H1 (cell line): ENCODE results near the gene APC2. TPM values are rescaled to one million over a fixed set of nuclear protein-coding genes. Genes with fewer than 3 reads are reported as not detected.

ENCODE experiments used
- CTCF ChIA-PET: fragments of 300-600 bp; sonication (Branson Sonifier 250); formaldehyde crosslinking; loops from one replicate; lab custom pipeline; 2021; ENCODE audit not compliant: partially characterized antibody; lab: Charles Lee
- POLR2A ChIA-PET: fragments of 300-600 bp; sonication (Branson Sonifier 250); formaldehyde crosslinking; loops from one replicate; lab custom pipeline; 2021; ENCODE audit warnings: inconsistent platforms; ENCODE audit not compliant: partially characterized antibody; lab: Charles Lee
- DNase-seq, 2 experiments: peaks; one replicate each; pipeline versions ENCODE4 v3.0.0 to v3.0.0-alpha.2; 2010 to 2022; ENCODE audit warnings: low spot score in 2 of 2, low read depth in 1 of 2, mixed read lengths in 1 of 2
- FAIRE-seq: peaks from 2 replicates; lab custom pipeline; 2011; peaks lifted over from hg19 to GRCh38; lab: Jason Lieb, UNC
- H2AFZ ChIP-seq: 2 replicates; pipeline ENCODE4 v1.8.1; 2012; ENCODE audit warnings: low read length, inconsistent platforms
- H2AK5ac ChIP-seq: 2 replicates; pipeline ENCODE4 v1.6.1; 2013; ENCODE audit warnings: low read depth, low read length
- H2BK120ac ChIP-seq: replicated peaks from 2 replicates; pipeline ENCODE3; 2013; ENCODE audit warnings: low read depth, low read length, inconsistent platforms
- H2BK12ac ChIP-seq: 2 replicates; pipeline ENCODE4 v1.6.1; 2013; ENCODE audit warnings: low read depth, low read length
- H2BK15ac ChIP-seq: 2 replicates; pipeline ENCODE4 v1.6.1; 2013; ENCODE audit warnings: low read length
- H2BK20ac ChIP-seq: 2 replicates; pipeline ENCODE4 v1.6.1; 2013; ENCODE audit warnings: low read length
- H2BK5ac ChIP-seq: 2 replicates; pipeline ENCODE4 v1.6.1; 2013; ENCODE audit warnings: low read depth, low read length
- H3K14ac ChIP-seq: 2 replicates; pipeline ENCODE4 v1.6.1; 2013; ENCODE audit warnings: inconsistent platforms; ENCODE audit not compliant: insufficient read length
- H3K18ac ChIP-seq: 2 replicates; pipeline ENCODE4 v1.6.1; 2013; ENCODE audit warnings: low read length; ENCODE audit errors: extremely low read depth
- H3K23ac ChIP-seq: 2 replicates; pipeline ENCODE4 v1.6.1; 2013; ENCODE audit warnings: inconsistent platforms; ENCODE audit not compliant: insufficient read length
- H3K23me2 ChIP-seq: 2 replicates; pipeline ENCODE4 v1.6.1; 2013; ENCODE audit warnings: low read depth, low read length
- H3K27ac ChIP-seq: 2 replicates; pipeline ENCODE4 v1.6.1; 2011; ENCODE audit warnings: low read depth, low read length, inconsistent platforms
- H3K27me3 ChIP-seq, 4 experiments: replicated peaks in 1 of 4; 1 replicate in 1 of 4; 2 replicates in 3 of 4; pipeline versions ENCODE4 v1.6.1 to v1.8.1; 2011 to 2013; ENCODE audit warnings: low read length in 3 of 4, mild to moderate bottlenecking in 3 of 4, inconsistent platforms in 2 of 4, mixed read lengths in 2 of 4, moderate library complexity in 1 of 4; ENCODE audit not compliant: control insufficient read depth in 3 of 4, insufficient read depth in 3 of 4; ENCODE audit errors: extremely low read depth in 1 of 4
- H3K36me3 ChIP-seq, 4 experiments: 2 replicates each; pipeline versions ENCODE4 v1.6.1 to v1.8.1; 2011 to 2013; ENCODE audit warnings: mild to moderate bottlenecking in 4 of 4, low read length in 3 of 4, moderate library complexity in 2 of 4, control low read depth in 1 of 4, inconsistent platforms in 1 of 4; ENCODE audit not compliant: insufficient read depth in 4 of 4, control insufficient read depth in 2 of 4
- H3K4ac ChIP-seq: replicated peaks from 2 replicates; pipeline ENCODE3; 2013; ENCODE audit warnings: low read length, low read depth, mixed read lengths, inconsistent platforms; ENCODE audit not compliant: insufficient read length
- H3K4me1 ChIP-seq, 4 experiments: replicated peaks in 1 of 4; 1 replicate in 1 of 4; 2 replicates in 3 of 4; pipeline versions ENCODE4 v1.6.1 to v1.8.1; 2011 to 2013; ENCODE audit warnings: low read length in 3 of 4, inconsistent platforms in 2 of 4, mixed read lengths in 1 of 4; ENCODE audit not compliant: insufficient read depth in 4 of 4, control insufficient read depth in 3 of 4
- H3K4me2 ChIP-seq, 2 experiments: 2 replicates each; pipeline versions ENCODE4 v1.6.1 to v1.8.1; 2011 to 2013; ENCODE audit warnings: low read depth in 2 of 2, low read length in 2 of 2, control low read depth in 1 of 2, inconsistent platforms in 1 of 2, mild to moderate bottlenecking in 1 of 2; ENCODE audit not compliant: insufficient read depth in 1 of 2
- H3K4me3 ChIP-seq, 4 experiments: fragments of 200-600, 300-600 bp in 1 of 4; sonication (generic), shearing (Covaris generic), sonication (Bioruptor Twin) in 1 of 4; 2 replicates each; pipeline versions ENCODE4 v1.5.1 to v1.8.1; 2011 to 2016; ENCODE audit warnings: low read length in 4 of 4, low read depth in 3 of 4, control low read depth in 2 of 4, inconsistent platforms in 2 of 4, mild to moderate bottlenecking in 2 of 4, mixed read lengths in 1 of 4, moderate library complexity in 1 of 4; ENCODE audit not compliant: insufficient read depth in 2 of 4; ENCODE audit errors: extremely low read depth in 1 of 4
- H3K56ac ChIP-seq: replicated peaks from 2 replicates; pipeline ENCODE3; 2013; ENCODE audit warnings: low read depth, mild to moderate bottlenecking, mixed read lengths, low read length, inconsistent platforms; ENCODE audit not compliant: insufficient read length
- H3K79me1 ChIP-seq: 2 replicates; pipeline ENCODE4 v1.6.1; 2013; ENCODE audit warnings: low read depth, low read length, control low read depth
- H3K79me2 ChIP-seq, 2 experiments: 2 replicates each; pipeline versions ENCODE4 v1.6.1 to v1.8.1; 2012 to 2013; ENCODE audit warnings: low read length in 2 of 2, mild to moderate bottlenecking in 2 of 2, inconsistent platforms in 1 of 2; ENCODE audit not compliant: insufficient read depth in 2 of 2, control insufficient read depth in 1 of 2
- H3K9ac ChIP-seq, 4 experiments: replicated peaks in 1 of 4; 1 replicate in 1 of 4; 2 replicates in 3 of 4; pipeline versions ENCODE4 v1.6.1 to v1.8.1; 2011 to 2013; ENCODE audit warnings: low read depth in 3 of 4, low read length in 3 of 4, control low read depth in 2 of 4, mild to moderate bottlenecking in 2 of 4, moderate library complexity in 2 of 4, inconsistent platforms in 1 of 4; ENCODE audit errors: extremely low read depth in 1 of 4
- H3K9me3 ChIP-seq, 2 experiments: 2 replicates each; pipeline versions ENCODE4 v1.6.1 to v1.8.1; 2012 to 2013; ENCODE audit warnings: mild to moderate bottlenecking in 2 of 2, moderate library complexity in 2 of 2, control low read depth in 1 of 2, inconsistent platforms in 1 of 2, low read depth in 1 of 2, low read length in 1 of 2, mixed read lengths in 1 of 2; ENCODE audit not compliant: insufficient read depth in 2 of 2
- H4K20me1 ChIP-seq, 2 experiments: replicated peaks in 1 of 2; 2 replicates each; pipeline versions ENCODE3 to v1.8.1; 2011 to 2013; ENCODE audit warnings: inconsistent platforms in 2 of 2, low read length in 2 of 2, mild to moderate bottlenecking in 1 of 2; ENCODE audit not compliant: insufficient read depth in 2 of 2, control insufficient read depth in 1 of 2
- H4K5ac ChIP-seq: 2 replicates; pipeline ENCODE4 v1.6.1; 2013; ENCODE audit warnings: low read length, low read depth, mixed read lengths, inconsistent platforms; ENCODE audit not compliant: insufficient read length
- H4K8ac ChIP-seq: 2 replicates; pipeline ENCODE4 v1.8.0; 2013; ENCODE audit warnings: mild to moderate bottlenecking, moderate library complexity, low read length, inconsistent platforms; ENCODE audit not compliant: insufficient read depth; ENCODE audit errors: extremely low read depth
- H4K91ac ChIP-seq: replicated peaks from 2 replicates; pipeline ENCODE3; 2013; ENCODE audit warnings: low read length, mixed read lengths, inconsistent platforms; ENCODE audit not compliant: insufficient read length
- ASH2L ChIP-seq: fragments of 200-600, 300-600 bp; sonication (generic); IDR thresholded peaks from one replicate; pipeline ENCODE4 v1.7.1; 2017; ENCODE audit warnings: low read length
- BCL11A ChIP-seq, 2 experiments: IDR thresholded peaks; one replicate each; pipeline ENCODE4 v1.6.1; 2011; ENCODE audit warnings: low read depth in 2 of 2, low read length in 2 of 2, mild to moderate bottlenecking in 2 of 2
- CHD1 ChIP-seq: IDR thresholded peaks from 2 replicates; pipeline ENCODE4 v1.6.1; 2012; ENCODE audit warnings: low read depth, low read length, improper control_type of control experiment
- CHD2 ChIP-seq: IDR thresholded peaks from 2 replicates; pipeline ENCODE4 v1.6.1; 2012; ENCODE audit warnings: low read length, improper control_type of control experiment
- FOSL1 ChIP-seq: IDR thresholded peaks from 2 replicates; pipeline ENCODE4 v1.6.1; 2011; ENCODE audit warnings: mild to moderate bottlenecking, low read depth, low read length, moderate library complexity; ENCODE audit not compliant: insufficient read depth
- JUN ChIP-seq: IDR thresholded peaks from 2 replicates; pipeline ENCODE4 v1.6.1; 2011; ENCODE audit warnings: low read depth, mild to moderate bottlenecking, improper control_type of control experiment, low read length
- POLR2AphosphoS5 ChIP-seq: IDR thresholded peaks from 2 replicates; pipeline ENCODE4 v1.6.1; 2011; ENCODE audit warnings: low read depth, low read length
- SP1 ChIP-seq: IDR thresholded peaks from 2 replicates; pipeline ENCODE4 v1.6.1; 2011; ENCODE audit warnings: low read depth, low read length
- TAF1 ChIP-seq: IDR thresholded peaks from 2 replicates; pipeline ENCODE4 v1.6.1; 2011; ENCODE audit warnings: mild to moderate bottlenecking, low read depth, low read length
- TAF7 ChIP-seq: optimal IDR thresholded peaks from 2 replicates; pipeline ENCODE3; 2011; ENCODE audit warnings: low read depth, mild to moderate bottlenecking, inconsistent platforms, low read length, moderate library complexity, borderline replicate concordance
- WGBS, 2 experiments: shearing (Covaris generic) in 1 of 2; methylation state at CpG; one replicate each; pipeline versions ENCODE4 v1.1.6 to v1.1.7; 2013 to 2015; ENCODE audit warnings: low lambda C conversion rate in 2 of 2, mixed read lengths in 2 of 2, inconsistent platforms in 1 of 2, low coverage in 1 of 2, missing lambda C conversion rate in 1 of 2; ENCODE audit not compliant: insufficient replicate concordance in 2 of 2, insufficient coverage in 1 of 2, insufficient read length in 1 of 2; ENCODE audit errors: extremely low coverage in 1 of 2, missing lambda C conversion rate in 1 of 2; 5-methylcytosine and 5-hydroxymethylcytosine counted together
- polyA plus RNA-seq, 7 experiments: library from polyadenylated mRNA; depleted of rRNA in 3 of 7; stranded (reverse) in 5 of 7; unstranded in 2 of 7; fragments of >200 nt in 5 of 7; fragments of 200-250 nt in 2 of 7; gene quantifications; 1 replicate in 5 of 7; 2 replicates in 1 of 7; 4 replicates in 1 of 7; pipeline versions ENCODE4 v1.2.1 to v1.2.3, GENCODE V29; 2011 to 2013; ENCODE audit warnings: missing spikeins in 2 of 7, mixed read lengths in 2 of 7
- total RNA-seq: library from RNA; stranded (reverse); fragmentation: NEBNext Ultra II Directional; extraction: Animal tissue kit (Norgen Biotek cat#: 25700); gene quantifications from 2 replicates; pipeline ENCODE4 v1.2.1, GENCODE V29; 2021
- TF ChIP-seq, protein P1 (sequence below): IDR thresholded peaks from 2 replicates; pipeline ENCODE4 v1.6.1; 2012; ENCODE audit warnings: inconsistent platforms
- TF ChIP-seq, protein P2 (sequence below): IDR thresholded peaks from 2 replicates; pipeline ENCODE4 v1.6.1; 2012; ENCODE audit warnings: inconsistent platforms

The APC2 gene
- total and polyA plus RNA-seq, 2 of the 8 experiments (the other 6 are each of a cell fraction or from before 2014, with no cell fraction given) = 1.3 to 4.1 TPM

DNA sequence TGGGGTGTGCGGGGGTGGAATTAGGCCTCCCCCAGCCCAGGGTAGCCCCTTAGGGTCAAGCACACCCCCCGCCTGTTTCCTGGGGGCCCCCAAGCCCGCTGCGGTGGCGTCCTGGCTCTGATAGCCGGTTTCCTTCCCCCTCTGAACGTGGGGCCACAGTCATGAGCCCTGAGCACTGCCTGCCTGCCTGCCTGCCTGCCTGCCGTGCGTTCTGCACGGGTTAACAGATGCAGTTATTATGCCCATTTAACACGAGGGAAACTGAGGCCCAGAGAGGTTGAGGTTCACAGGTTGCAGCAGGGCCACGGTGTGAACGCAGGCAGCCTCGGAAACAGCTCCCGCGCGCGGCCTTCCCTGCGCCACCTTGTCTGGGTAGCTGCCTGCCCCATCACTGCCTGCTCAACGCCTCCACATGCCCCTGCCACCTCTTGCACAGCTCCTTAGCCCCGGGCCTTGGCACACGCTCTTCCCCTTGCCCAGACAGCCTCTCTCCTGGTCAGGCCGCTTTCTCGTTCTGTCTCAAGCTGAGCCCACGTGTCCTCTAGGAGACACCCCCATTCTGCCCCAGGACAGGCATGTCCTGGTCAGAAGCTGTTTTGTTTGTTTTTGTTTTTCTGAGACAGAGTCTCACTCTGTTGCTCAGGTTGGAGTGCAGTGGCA, 47.4 kb upstream of the APC2 start:
- H3K36me3 ChIP-seq = no peaks in the 10 kb centered on the region
- H4K91ac ChIP-seq = no peak overlapping the region
- no peak overlapping the region; a peak in 1 of 4 replicates for H3K4me2 ChIP-seq
- no peak overlapping the region for H3K23ac ChIP-seq
- H2BK15ac ChIP-seq = peak overlapping the region; percentile 83; the same call in 1 of the 2 replicates
- H3K9ac ChIP-seq = no peak overlapping the region
- peaks cover 0 to 2% of the 10 kb centered on the region in 2 experiments for H4K20me1 ChIP-seq
- H3K79me1 ChIP-seq = no peaks in the 10 kb centered on the region; the same call in 1 of the 2 replicates
- H2BK5ac ChIP-seq = 0 out of 2 replicates have a peak overlapping the region, but pooled peaks have one; percentile 5
- H3K4me3 ChIP-seq = no peak overlapping the region
- peaks cover 2 to 8% (median 4%) of the 10 kb centered on the region in 4 experiments; a peak in 6 of 7 replicates for H3K4me1 ChIP-seq
- H3K27me3 ChIP-seq = peaks cover 0 to 2% (median 0%) of the 10 kb centered on the region in 4 experiments; a peak in 2 of 7 replicates
- FAIRE-seq (no peak), DNase-seq (no peak)
- 88% methylated on average over 22 of the region's 25 CpGs; no CpG with 5 or more reads in 1 of the 2 experiments for WGBS, 2 experiments
- H3K79me2 ChIP-seq = no peaks in the 10 kb centered on the region
- POLR2A ChIA-PET = interaction anchor here (0.8 to 3.3 kb wide), 10 partner anchors 8 to 133 kb away, joined by 3 to 19 read pairs (median 4); partner anchors contain the start of genes CIRBP and NDUFS7
- peak overlapping the region; percentile 48 for H3K18ac ChIP-seq
- no peak overlapping the region for H2BK120ac ChIP-seq
- no peak overlapping the region for H4K5ac ChIP-seq
- no peak overlapping the region for H3K56ac ChIP-seq
- CTCF ChIA-PET = interaction anchor here (0.7 to 1.9 kb wide), 7 partner anchors 8 to 122 kb away, joined by 3 to 10 read pairs (median 3); no protein-coding TSS in a partner anchor
- no peak overlapping the region for H3K14ac ChIP-seq
- H2BK12ac ChIP-seq = peak overlapping the region; percentile 44; the same call in 1 of the 2 replicates
- peaks cover 3% of the 10 kb centered on the region; the same call in 1 of the 2 replicates for H3K23me2 ChIP-seq
- H3K27ac ChIP-seq = no peak overlapping the region
- peak overlapping the region; percentile 86; the same call in 1 of the 2 replicates for H2AK5ac ChIP-seq
- H2BK20ac ChIP-seq = no peak overlapping the region
- no peaks in the 10 kb centered on the region for H3K9me3 ChIP-seq
- no peak overlapping the region; the same call in 1 of the 2 replicates for H4K8ac ChIP-seq
- no peak overlapping the region for H3K4ac ChIP-seq
- H2AFZ ChIP-seq = no peak overlapping the region
- no peak for TF ChIP-seq CHD1
- TF ChIP-seq TAF7 = no peak
- TF ChIP-seq SP1 = no peak
- no peak for TF ChIP-seq TAF1
- no peak for TF ChIP-seq POLR2AphosphoS5
- TF ChIP-seq, protein P1, sequence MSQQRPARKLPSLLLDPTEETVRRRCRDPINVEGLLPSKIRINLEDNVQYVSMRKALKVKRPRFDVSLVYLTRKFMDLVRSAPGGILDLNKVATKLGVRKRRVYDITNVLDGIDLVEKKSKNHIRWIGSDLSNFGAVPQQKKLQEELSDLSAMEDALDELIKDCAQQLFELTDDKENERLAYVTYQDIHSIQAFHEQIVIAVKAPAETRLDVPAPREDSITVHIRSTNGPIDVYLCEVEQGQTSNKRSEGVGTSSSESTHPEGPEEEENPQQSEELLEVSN = no peak
- TF ChIP-seq BCL11A (IDR thresholded peaks at IDR 0.05; ENCODE audit: low read depth in 2 of 2, low read length in 2 of 2) = no peak
- TF ChIP-seq, protein P2, sequence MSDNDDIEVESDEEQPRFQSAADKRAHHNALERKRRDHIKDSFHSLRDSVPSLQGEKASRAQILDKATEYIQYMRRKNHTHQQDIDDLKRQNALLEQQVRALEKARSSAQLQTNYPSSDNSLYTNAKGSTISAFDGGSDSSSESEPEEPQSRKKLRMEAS = no peak
- no peak for TF ChIP-seq JUN
- no peak for TF ChIP-seq ASH2L
- no peak for TF ChIP-seq CHD2
- TF ChIP-seq FOSL1 = no peak
